Measurements from ENCODE around the gene PTHLH.

GRCh38 chr12:27971121-27971489 is 1.4 kb downstream of the PTHLH start:
- TF ChIP-seq CTCF (IDR thresholded peaks at IDR 0.05): no peak
- no peak for TF ChIP-seq SIN3A (IDR thresholded peaks at IDR 0.05; ENCODE audit: borderline replicate concordance, low read depth, low read length)
- TF ChIP-seq ZBTB33 (IDR thresholded peaks at IDR 0.05; ENCODE audit: borderline replicate concordance, low read depth): no peak
- no peak for TF ChIP-seq RCOR1 (IDR thresholded peaks at IDR 0.05; ENCODE audit: low read length)
- TF ChIP-seq, protein P1, sequence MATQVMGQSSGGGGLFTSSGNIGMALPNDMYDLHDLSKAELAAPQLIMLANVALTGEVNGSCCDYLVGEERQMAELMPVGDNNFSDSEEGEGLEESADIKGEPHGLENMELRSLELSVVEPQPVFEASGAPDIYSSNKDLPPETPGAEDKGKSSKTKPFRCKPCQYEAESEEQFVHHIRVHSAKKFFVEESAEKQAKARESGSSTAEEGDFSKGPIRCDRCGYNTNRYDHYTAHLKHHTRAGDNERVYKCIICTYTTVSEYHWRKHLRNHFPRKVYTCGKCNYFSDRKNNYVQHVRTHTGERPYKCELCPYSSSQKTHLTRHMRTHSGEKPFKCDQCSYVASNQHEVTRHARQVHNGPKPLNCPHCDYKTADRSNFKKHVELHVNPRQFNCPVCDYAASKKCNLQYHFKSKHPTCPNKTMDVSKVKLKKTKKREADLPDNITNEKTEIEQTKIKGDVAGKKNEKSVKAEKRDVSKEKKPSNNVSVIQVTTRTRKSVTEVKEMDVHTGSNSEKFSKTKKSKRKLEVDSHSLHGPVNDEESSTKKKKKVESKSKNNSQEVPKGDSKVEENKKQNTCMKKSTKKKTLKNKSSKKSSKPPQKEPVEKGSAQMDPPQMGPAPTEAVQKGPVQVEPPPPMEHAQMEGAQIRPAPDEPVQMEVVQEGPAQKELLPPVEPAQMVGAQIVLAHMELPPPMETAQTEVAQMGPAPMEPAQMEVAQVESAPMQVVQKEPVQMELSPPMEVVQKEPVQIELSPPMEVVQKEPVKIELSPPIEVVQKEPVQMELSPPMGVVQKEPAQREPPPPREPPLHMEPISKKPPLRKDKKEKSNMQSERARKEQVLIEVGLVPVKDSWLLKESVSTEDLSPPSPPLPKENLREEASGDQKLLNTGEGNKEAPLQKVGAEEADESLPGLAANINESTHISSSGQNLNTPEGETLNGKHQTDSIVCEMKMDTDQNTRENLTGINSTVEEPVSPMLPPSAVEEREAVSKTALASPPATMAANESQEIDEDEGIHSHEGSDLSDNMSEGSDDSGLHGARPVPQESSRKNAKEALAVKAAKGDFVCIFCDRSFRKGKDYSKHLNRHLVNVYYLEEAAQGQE (IDR thresholded peaks at IDR 0.05; ENCODE audit: low read depth, low read length): no peak
- TF ChIP-seq RFX5 (IDR thresholded peaks at IDR 0.05; ENCODE audit: low read length): no peak
- TF ChIP-seq EP300 (IDR thresholded peaks at IDR 0.05; ENCODE audit: borderline replicate concordance in 1 of 2, low read depth in 1 of 2, low read length in 1 of 2): no peak
- TF ChIP-seq TEAD4 (IDR thresholded peaks at IDR 0.05; ENCODE audit: borderline replicate concordance, insufficient read depth): no peak
- no peak for TF ChIP-seq MXI1 (IDR thresholded peaks at IDR 0.05; ENCODE audit: low read depth, low read length)

Data from SK-N-SH (cell line).